LNCaP clone FGC (cell line): ENCODE measurements around the gene MRPL23.

Experiments
- DNase-seq: peaks from one replicate; pipeline ENCODE4 v3.0.0-alpha.2; 2011; ENCODE audit warnings: low read depth
- H3K4me3 ChIP-seq: 2 replicates; pipeline ENCODE4 v1.5.1; 2011; ENCODE audit warnings: mild to moderate bottlenecking, low read depth, low read length, control low read depth
- CTCF ChIP-seq: IDR thresholded peaks from 2 replicates; pipeline ENCODE4 v1.5.1; 2012; ENCODE audit warnings: mild to moderate bottlenecking; ENCODE audit not compliant: control insufficient read depth, insufficient read depth; ENCODE audit errors: extremely low read depth

MRPL23 gene

GRCh38 chr11:1969035-1969434 lies 21.9 kb downstream of the MRPL23 start:
- TF ChIP-seq CTCF = no peak
- H3K4me3 ChIP-seq = no peak overlapping the region
- DNase-seq = no peak

- TF ChIP-seq CTCF = no peak
- DNase-seq = no peak
- no peak overlapping the region for H3K4me3 ChIP-seq
Observed at GRCh38 chr11:1969776-1970175, 22.6 kb downstream of the MRPL23 start.

GRCh38 chr11:1970956-1971355 lies 23.8 kb downstream of the MRPL23 start:
- H3K4me3 ChIP-seq = no peak overlapping the region
- TF ChIP-seq CTCF = no peak
- no peak for DNase-seq

- no peak for TF ChIP-seq CTCF
- DNase-seq = no peak
- no peak overlapping the region for H3K4me3 ChIP-seq
Observed at GRCh38 chr11:1975185-1975584, 28.1 kb downstream of the MRPL23 start.

- no peak overlapping the region for H3K4me3 ChIP-seq
- no peak for TF ChIP-seq CTCF
- no peak for DNase-seq
Observed at GRCh38 chr11:1978720-1979473, 31.8 kb downstream of the MRPL23 start.

- TF ChIP-seq CTCF = no peak
Observed at GRCh38 chr11:1979607-1980006, 32.5 kb downstream of the MRPL23 start.

More at GRCh38 chr11:1979607-1980006, 32.5 kb downstream of the MRPL23 start:
- H3K4me3 ChIP-seq = no peak overlapping the region
- DNase-seq = no peak
